Measurements from ENCODE around the gene GTF2H2C.
A peak's percentile ranks its signal among the peaks of the same experiment; 100 is the strongest.
"Not testable (repeated sequence)": the region's sequence is repeated elsewhere in the genome, so short reads cannot be mapped to it uniquely, and the experiment has no call there.

The GTF2H2C gene

GRCh38 chr5:69559908-69560330 lies at the start of gene GTF2H2C:
TSS of gene GTF2H2C (plus strand) at chr5:69560191. CDS start at chr5:69565133, 4,942 bp downstream.
- DNase-seq = peak; percentile 52 to 58

GRCh38 chr5:69510694-69511093 lies 49.3 kb upstream of the GTF2H2C start:
- DNase-seq = no peak

- DNase-seq = no peak
Observed at GRCh38 chr5:69512740-69513260, 47.2 kb upstream of the GTF2H2C start.

- not testable (repeated sequence) for DNase-seq
Observed at GRCh38 chr5:69515570-69515969, 44.4 kb upstream of the GTF2H2C start.

- DNase-seq = no peak
Observed at GRCh38 chr5:69516769-69517168, 43.2 kb upstream of the GTF2H2C start.

- DNase-seq = no peak
Observed at GRCh38 chr5:69517763-69518212, 42.2 kb upstream of the GTF2H2C start.

GRCh38 chr5:69519285-69519684 lies 40.7 kb upstream of the GTF2H2C start:
- DNase-seq = no peak

- DNase-seq = no peak
Observed at GRCh38 chr5:69522035-69522434, 38.0 kb upstream of the GTF2H2C start.

GRCh38 chr5:69525490-69525889 lies 34.5 kb upstream of the GTF2H2C start:
- DNase-seq = no peak

GRCh38 chr5:69526660-69527059 lies 33.3 kb upstream of the GTF2H2C start:
- DNase-seq = no peak

GRCh38 chr5:69527128-69527770 lies 32.7 kb upstream of the GTF2H2C start:
- no peak for DNase-seq

- DNase-seq = no peak
Observed at GRCh38 chr5:69528035-69528434, 32.0 kb upstream of the GTF2H2C start.

- no peak for DNase-seq
Observed at GRCh38 chr5:69528609-69529008, 31.4 kb upstream of the GTF2H2C start.

GRCh38 chr5:69530561-69531405 lies 29.2 kb upstream of the GTF2H2C start:
- no peak for DNase-seq

GRCh38 chr5:69531406-69531801 lies 28.6 kb upstream of the GTF2H2C start:
- no peak for DNase-seq

- DNase-seq = not testable (repeated sequence)
Observed at GRCh38 chr5:69537911-69538310, 22.1 kb upstream of the GTF2H2C start.

- not testable (repeated sequence) for DNase-seq
Observed at GRCh38 chr5:69538735-69539134, 21.3 kb upstream of the GTF2H2C start.

GRCh38 chr5:69541347-69541746 lies 18.6 kb upstream of the GTF2H2C start:
- not testable (repeated sequence) for DNase-seq

GRCh38 chr5:69542838-69543618 lies 17.0 kb upstream of the GTF2H2C start:
- not testable (repeated sequence) for DNase-seq

GRCh38 chr5:69544602-69545001 lies 15.4 kb upstream of the GTF2H2C start:
- DNase-seq = not testable (repeated sequence)

- DNase-seq = not testable (repeated sequence)
Observed at GRCh38 chr5:69560587-69561431, 818 bp downstream of the GTF2H2C start.

GRCh38 chr5:69566172-69566571 lies 6.2 kb downstream of the GTF2H2C start:
- DNase-seq = not testable (repeated sequence)

Measured in stimulated activated CD4-positive, alpha-beta T cell treated with anti-CD3 and anti-CD28 coated beads, Interleukin-2, amount 100 ng/mL, for 48 hours (primary cell).